Non-pigmented ciliary epithelial cell (primary cell): ENCODE data around the gene PRKCE.

ENCODE experiments used
- DNase-seq: peaks from one replicate; pipeline ENCODE4 v3.0.0-alpha.2; 2010; ENCODE audit warnings: low read depth

Gene PRKCE

GRCh38 chr2:45780541-45781463 is 129.3 kb downstream of the PRKCE start:
- no peak for DNase-seq

- DNase-seq, result no peak
Observed at GRCh38 chr2:45781464-45781811, 130.0 kb downstream of the PRKCE start.

- no peak for DNase-seq
Observed at GRCh38 chr2:45782436-45782835, 131.0 kb downstream of the PRKCE start.

GRCh38 chr2:45782986-45783385 is 131.5 kb downstream of the PRKCE start:
- no peak for DNase-seq

- no peak for DNase-seq
Observed at GRCh38 chr2:45786030-45786835, 134.8 kb downstream of the PRKCE start.

- DNase-seq, result no peak
Observed at GRCh38 chr2:45786836-45787357, 135.4 kb downstream of the PRKCE start.

- no peak for DNase-seq
Observed at GRCh38 chr2:45788401-45788800, 136.9 kb downstream of the PRKCE start.

GRCh38 chr2:45789317-45789716 is 137.8 kb downstream of the PRKCE start:
- DNase-seq, result no peak

- no peak for DNase-seq
Observed at GRCh38 chr2:45789961-45790723, 138.7 kb downstream of the PRKCE start.

GRCh38 chr2:45793305-45793962 is 142.0 kb downstream of the PRKCE start:
- DNase-seq, result no peak

GRCh38 chr2:45794134-45794617 is 142.7 kb downstream of the PRKCE start:
- no peak for DNase-seq

GRCh38 chr2:45796500-45796899 is 145.0 kb downstream of the PRKCE start:
- no peak for DNase-seq

- DNase-seq, result no peak
Observed at GRCh38 chr2:45797451-45798230, 146.2 kb downstream of the PRKCE start.

GRCh38 chr2:45799679-45800381 is 148.4 kb downstream of the PRKCE start:
- DNase-seq, result no peak

- DNase-seq, result no peak
Observed at GRCh38 chr2:45802499-45803138, 151.1 kb downstream of the PRKCE start.

- DNase-seq, result no peak
Observed at GRCh38 chr2:45804987-45805755, 153.7 kb downstream of the PRKCE start.

GRCh38 chr2:45806563-45807358 is 155.3 kb downstream of the PRKCE start:
- DNase-seq, result no peak

GRCh38 chr2:45808294-45808800 is 156.9 kb downstream of the PRKCE start:
- DNase-seq, result no peak
